DND-41 (cell line): ENCODE data around the gene NTN1.

Source experiments
- ATAC-seq: fragments of 200-7000 bp; cut with Tn5 transposase; 3 replicates; pipeline ENCODE4 v1.9.1; 2021; ENCODE audit warnings: low read depth; ENCODE audit not compliant: insufficient read depth
- DNase-seq: peaks from one replicate; pipeline ENCODE4 v3.0.0-alpha.2; 2020
- H2AFZ ChIP-seq: 2 replicates; pipeline ENCODE4 v1.6.0; 2012; ENCODE audit warnings: low read depth, low read length
- H3K27ac ChIP-seq: 2 replicates; pipeline ENCODE4 v1.5.1; 2012; ENCODE audit warnings: low read length, inconsistent platforms
- H3K27me3 ChIP-seq: fragments of 200-600 bp; sonication (generic); 2 replicates; pipeline ENCODE4 v1.6.0; 2012; ENCODE audit warnings: low read length, mild to moderate bottlenecking, inconsistent platforms; ENCODE audit not compliant: insufficient read depth, poor library complexity
- H3K36me3 ChIP-seq: 2 replicates; pipeline ENCODE4 v1.5.1; 2012; ENCODE audit warnings: low read length, inconsistent platforms; ENCODE audit not compliant: insufficient read depth
- H3K4me1 ChIP-seq: 2 replicates; pipeline ENCODE4 v1.5.1; 2012; ENCODE audit warnings: mild to moderate bottlenecking, low read length; ENCODE audit not compliant: insufficient read depth
- H3K4me2 ChIP-seq: 2 replicates; pipeline ENCODE4 v1.6.0; 2012; ENCODE audit warnings: mild to moderate bottlenecking, moderate library complexity, low read length, inconsistent platforms; ENCODE audit not compliant: insufficient read depth
- H3K4me3 ChIP-seq, 2 experiments: fragments of 200-600 bp in 1 of 2; shearing (Covaris generic) in 1 of 2; 2 replicates each; pipeline ENCODE4 v1.5.1; 2012 to 2016; ENCODE audit warnings: inconsistent platforms in 2 of 2, low read length in 2 of 2, mild to moderate bottlenecking in 2 of 2, low read depth in 1 of 2, moderate library complexity in 1 of 2
- H3K79me2 ChIP-seq: 2 replicates; pipeline ENCODE4 v1.6.0; 2012; ENCODE audit warnings: low read length, inconsistent platforms; ENCODE audit not compliant: insufficient read depth
- H3K9ac ChIP-seq: 2 replicates; pipeline ENCODE4 v1.6.0; 2012; ENCODE audit warnings: low read depth, mild to moderate bottlenecking, inconsistent platforms, low read length, moderate library complexity
- H3K9me3 ChIP-seq: 2 replicates; pipeline ENCODE4 v1.5.1; 2012; ENCODE audit warnings: low read length, moderate library complexity, mild to moderate bottlenecking, inconsistent platforms; ENCODE audit not compliant: insufficient read depth, severe bottlenecking
- H4K20me1 ChIP-seq: 2 replicates; pipeline ENCODE4 v1.6.0; 2012; ENCODE audit warnings: low read length; ENCODE audit not compliant: insufficient read depth
- CTCF ChIP-seq: IDR thresholded peaks from 2 replicates; pipeline ENCODE4 v1.5.1; 2012; ENCODE audit warnings: borderline replicate concordance, low read length, moderate library complexity, mild to moderate bottlenecking; ENCODE audit not compliant: poor library complexity, severe bottlenecking; ENCODE audit errors: extremely low read depth
- EZH2 ChIP-seq: IDR thresholded peaks from 3 replicates; pipeline ENCODE4 v1.6.1; 2012; ENCODE audit warnings: borderline replicate concordance, low read depth, mild to moderate bottlenecking, moderate library complexity, low read length, inconsistent platforms; ENCODE audit not compliant: severe bottlenecking

The NTN1 gene

DNA sequence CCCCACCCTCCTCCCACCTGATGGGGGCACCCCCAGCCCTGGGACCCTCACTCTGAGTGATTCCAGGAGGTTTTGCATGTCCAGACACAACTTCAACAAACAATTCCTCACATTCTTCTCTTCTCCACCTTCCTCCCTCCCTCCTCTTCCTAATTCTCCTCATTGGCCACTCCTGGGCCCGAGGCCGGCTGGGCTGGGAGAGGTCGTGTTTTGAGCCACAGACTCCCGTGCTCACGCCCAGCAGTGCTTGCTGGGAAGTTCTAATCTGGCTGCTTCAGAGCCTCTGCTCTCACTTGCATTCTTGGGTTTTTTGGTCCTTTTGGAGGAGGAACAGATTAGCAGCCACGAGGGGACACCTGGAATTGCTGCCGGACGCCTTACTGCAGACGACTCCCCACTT lies 157.0 kb downstream of the NTN1 start:
- H3K79me2 ChIP-seq, result no peaks in the 10 kb centered on the region
- no peaks in the 10 kb centered on the region for H3K27me3 ChIP-seq
- H2AFZ ChIP-seq, result no peak overlapping the region
- H3K36me3 ChIP-seq, result no peaks in the 10 kb centered on the region
- DNase-seq (no peak), ATAC-seq (no peak)
- no peak overlapping the region for H3K27ac ChIP-seq
- no peaks in the 10 kb centered on the region for H3K4me1 ChIP-seq
- no peaks in the 10 kb centered on the region for H3K9me3 ChIP-seq
- TF ChIP-seq CTCF (no peak), EZH2 (no peak)
- no peaks in the 10 kb centered on the region for H4K20me1 ChIP-seq
- no peak overlapping the region for H3K4me2 ChIP-seq
- H3K9ac ChIP-seq, result no peak overlapping the region
- no peak overlapping the region for H3K4me3 ChIP-seq

DNA sequence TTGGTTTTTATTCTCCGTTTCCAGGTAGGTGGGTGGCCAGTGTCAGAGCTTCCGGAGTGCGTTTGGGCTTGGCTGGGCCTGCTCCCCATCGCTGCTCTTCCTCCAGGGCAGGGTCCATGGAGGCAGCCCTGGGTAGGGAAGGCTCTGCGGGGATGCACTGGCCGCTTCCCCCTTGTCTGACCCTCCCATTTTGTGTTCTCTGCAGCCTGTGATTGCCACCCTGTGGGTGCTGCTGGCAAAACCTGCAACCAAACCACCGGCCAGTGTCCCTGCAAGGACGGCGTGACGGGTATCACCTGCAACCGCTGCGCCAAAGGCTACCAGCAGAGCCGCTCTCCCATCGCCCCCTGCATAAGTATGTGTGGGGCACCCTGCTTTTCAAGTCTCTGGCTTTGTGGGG lies 158.3 kb downstream of the NTN1 start:
- no peak overlapping the region for H3K9ac ChIP-seq
- no peak for ATAC-seq
- DNase-seq, result no peak
- no peak overlapping the region for H2AFZ ChIP-seq
- no peaks in the 10 kb centered on the region for H4K20me1 ChIP-seq
- no peaks in the 10 kb centered on the region for H3K36me3 ChIP-seq
- H3K27ac ChIP-seq, result no peak overlapping the region
- H3K4me2 ChIP-seq, result no peak overlapping the region
- no peaks in the 10 kb centered on the region for H3K9me3 ChIP-seq
- no peaks in the 10 kb centered on the region for H3K4me1 ChIP-seq
- no peaks in the 10 kb centered on the region for H3K27me3 ChIP-seq
- TF ChIP-seq CTCF (no peak), EZH2 (no peak)
- no peaks in the 10 kb centered on the region for H3K79me2 ChIP-seq
- H3K4me3 ChIP-seq, result no peak overlapping the region

DNA sequence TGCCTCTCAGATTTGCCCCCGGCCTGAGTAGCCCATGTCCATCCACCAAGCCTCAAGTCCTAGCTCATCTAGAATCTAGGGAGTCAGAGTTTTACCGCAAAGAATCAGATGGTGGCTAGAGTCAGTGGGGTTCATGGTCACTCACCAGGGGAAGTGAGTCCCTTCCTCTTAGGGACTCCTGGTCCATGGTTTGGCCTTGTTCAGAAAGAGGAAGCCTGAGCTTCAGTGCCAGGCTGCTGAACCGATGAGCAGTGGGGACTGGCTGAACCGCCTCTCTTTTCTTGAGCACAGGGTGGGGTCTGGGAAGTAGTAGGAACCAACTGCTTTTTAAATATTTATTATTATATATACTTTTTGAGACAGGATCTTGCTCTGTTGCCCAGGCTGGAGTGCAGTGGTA lies 160.3 kb downstream of the NTN1 start:
- no peaks in the 10 kb centered on the region for H3K79me2 ChIP-seq
- ATAC-seq (no peak), DNase-seq (no peak)
- H3K9ac ChIP-seq, result no peak overlapping the region
- no peak overlapping the region for H3K27ac ChIP-seq
- H3K4me2 ChIP-seq, result no peak overlapping the region
- H3K4me1 ChIP-seq, result no peaks in the 10 kb centered on the region
- TF ChIP-seq EZH2 (no peak), CTCF (no peak)
- no peaks in the 10 kb centered on the region for H4K20me1 ChIP-seq
- H3K9me3 ChIP-seq, result no peaks in the 10 kb centered on the region
- no peak overlapping the region for H2AFZ ChIP-seq
- H3K4me3 ChIP-seq, result no peak overlapping the region
- H3K36me3 ChIP-seq, result no peaks in the 10 kb centered on the region
- H3K27me3 ChIP-seq, result no peaks in the 10 kb centered on the region

DNA sequence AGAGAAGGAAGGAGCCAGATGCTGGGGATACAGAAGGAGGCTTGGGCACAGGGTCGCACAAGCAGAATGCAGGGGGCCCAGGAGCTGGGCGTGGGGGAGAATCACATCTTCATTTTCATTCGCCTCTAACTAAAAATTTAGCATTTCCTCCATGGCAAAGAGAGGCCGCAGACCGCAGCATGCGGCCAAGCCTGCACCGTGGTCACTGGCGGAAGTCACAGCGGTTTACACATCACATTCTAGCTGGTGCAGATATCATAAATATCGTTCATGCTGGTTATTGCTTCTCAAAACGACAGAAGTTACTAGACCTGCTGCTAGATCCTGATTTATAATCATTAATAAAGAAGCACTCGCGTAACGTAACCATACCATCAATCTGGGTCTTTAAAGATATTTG lies 162.0 kb downstream of the NTN1 start:
- Histone ChIP-seq H3K36me3 (no peaks in the 10 kb centered on the region), H3K4me3 (no peak overlapping the region), H3K9ac (no peak overlapping the region), H3K27ac (no peak overlapping the region), H4K20me1 (no peaks in the 10 kb centered on the region), H3K4me2 (no peak overlapping the region), H3K79me2 (no peaks in the 10 kb centered on the region), H3K27me3 (no peaks in the 10 kb centered on the region), H3K9me3 (no peaks in the 10 kb centered on the region), H2AFZ (no peak overlapping the region), H3K4me1 (no peaks in the 10 kb centered on the region)
- no peak for ATAC-seq
- TF ChIP-seq EZH2 (no peak), CTCF (no peak)
- DNase-seq, result no peak
